Esophagus squamous epithelium (tissue), 4 donors: Measurements from ENCODE around the gene SIPA1L2.

Experiments used
- POLR2A ChIP-seq, 4 donors: fragments of 450-650 bp; IDR thresholded peaks; one replicate each; pipeline ENCODE4 v1.6.1; 2017; ENCODE audit warnings: antibody characterized with exemption in 4 of 4, mild to moderate bottlenecking in 4 of 4, moderate library complexity in 3 of 4
- TF ChIP-seq, protein P1 (sequence below), 6 experiments: fragments of 450-650 bp in 4 of 6; fragments of 200-600 bp in 2 of 6; sonication (generic) in 2 of 6; IDR thresholded peaks; one replicate each; pipeline ENCODE4 v1.5.1; 2016 to 2019; ENCODE audit warnings: antibody characterized with exemption in 6 of 6, mild to moderate bottlenecking in 4 of 6, moderate library complexity in 4 of 6

DNA sequence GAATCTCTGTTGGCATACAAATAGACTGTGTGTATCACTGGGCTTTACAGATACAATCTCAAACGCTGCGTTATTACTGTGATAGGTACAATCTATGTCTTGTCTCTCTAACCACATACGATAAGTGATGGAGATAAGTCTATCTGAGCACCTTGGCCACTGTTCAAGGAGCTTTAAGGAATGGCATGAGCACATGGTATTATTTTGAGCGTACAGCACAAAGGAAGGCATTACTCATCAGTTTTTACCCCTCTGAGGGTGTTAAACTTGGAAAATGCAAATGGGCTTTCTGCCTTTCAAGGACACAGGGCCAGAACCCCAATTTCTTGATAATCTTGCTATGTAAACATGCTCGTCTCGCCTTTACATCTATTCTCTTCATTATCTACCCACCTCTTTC lies 11.6 kb upstream of the SIPA1L2 start:
- TF ChIP-seq POLR2A (IDR thresholded peaks at IDR 0.05), result no peak
- TF ChIP-seq, protein P1, sequence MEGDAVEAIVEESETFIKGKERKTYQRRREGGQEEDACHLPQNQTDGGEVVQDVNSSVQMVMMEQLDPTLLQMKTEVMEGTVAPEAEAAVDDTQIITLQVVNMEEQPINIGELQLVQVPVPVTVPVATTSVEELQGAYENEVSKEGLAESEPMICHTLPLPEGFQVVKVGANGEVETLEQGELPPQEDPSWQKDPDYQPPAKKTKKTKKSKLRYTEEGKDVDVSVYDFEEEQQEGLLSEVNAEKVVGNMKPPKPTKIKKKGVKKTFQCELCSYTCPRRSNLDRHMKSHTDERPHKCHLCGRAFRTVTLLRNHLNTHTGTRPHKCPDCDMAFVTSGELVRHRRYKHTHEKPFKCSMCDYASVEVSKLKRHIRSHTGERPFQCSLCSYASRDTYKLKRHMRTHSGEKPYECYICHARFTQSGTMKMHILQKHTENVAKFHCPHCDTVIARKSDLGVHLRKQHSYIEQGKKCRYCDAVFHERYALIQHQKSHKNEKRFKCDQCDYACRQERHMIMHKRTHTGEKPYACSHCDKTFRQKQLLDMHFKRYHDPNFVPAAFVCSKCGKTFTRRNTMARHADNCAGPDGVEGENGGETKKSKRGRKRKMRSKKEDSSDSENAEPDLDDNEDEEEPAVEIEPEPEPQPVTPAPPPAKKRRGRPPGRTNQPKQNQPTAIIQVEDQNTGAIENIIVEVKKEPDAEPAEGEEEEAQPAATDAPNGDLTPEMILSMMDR (IDR thresholded peaks at IDR 0.05), result no peak
